ENCODE results near the gene KRT74. TPM values are rescaled to one million over a fixed set of nuclear protein-coding genes. Genes with fewer than 3 reads are reported as not detected.

Gene KRT74
- total RNA-seq, 1 experiment from 2014 or later, result not detected

- no peaks in the 10 kb centered on the region for H3K9me3 ChIP-seq
- no peak for DNase-seq
- H3K4me3 ChIP-seq (ENCODE audit: low read depth, low read length), result no peak overlapping the region
- ChIA-PET CTCF (no interaction called here), POLR2A (no interaction called here)
- TF ChIP-seq CTCF (IDR thresholded peaks at IDR 0.05; ENCODE audit: insufficient read depth in 1 of 2, low read depth in 1 of 2, low read length in 1 of 2, severe bottlenecking in 1 of 2, unreplicated experiment in 1 of 2), result no peak
- Mint-ChIP-seq H3K27me3 (ENCODE audit: insufficient read depth, unreplicated experiment) (peaks cover 21% of the 10 kb centered on the region), H3K36me3 (ENCODE audit: insufficient read depth, unreplicated experiment) (peaks cover 6% of the 10 kb centered on the region), H3K9me3 (ENCODE audit: unreplicated experiment) (no peaks in the 10 kb centered on the region), H3K4me1 (ENCODE audit: low read depth, unreplicated experiment) (no peaks in the 10 kb centered on the region), H3K4me3 (ENCODE audit: unreplicated experiment) (no peak overlapping the region), H3K27ac (ENCODE audit: unreplicated experiment) (no peak overlapping the region)
- H3K36me3 ChIP-seq (ENCODE audit: control insufficient read depth, insufficient read depth, low read length), result no peaks in the 10 kb centered on the region
- H3K27me3 ChIP-seq (replicated peaks; ENCODE audit: control insufficient read depth, insufficient read depth, low read length), result no peaks in the 10 kb centered on the region; the same call in 1 of the 2 replicates
- intact Hi-C loops (cut with micrococcal nuclease; ENCODE audit: unreplicated experiment), result no loop called here
- BruUV-seq (replicated peaks), result no TSS peak
- H3K4me1 ChIP-seq, result no peaks in the 10 kb centered on the region
Observed at GRCh38 chr12:52608826-52609630, 35.4 kb upstream of the KRT74 start.

DNA sequence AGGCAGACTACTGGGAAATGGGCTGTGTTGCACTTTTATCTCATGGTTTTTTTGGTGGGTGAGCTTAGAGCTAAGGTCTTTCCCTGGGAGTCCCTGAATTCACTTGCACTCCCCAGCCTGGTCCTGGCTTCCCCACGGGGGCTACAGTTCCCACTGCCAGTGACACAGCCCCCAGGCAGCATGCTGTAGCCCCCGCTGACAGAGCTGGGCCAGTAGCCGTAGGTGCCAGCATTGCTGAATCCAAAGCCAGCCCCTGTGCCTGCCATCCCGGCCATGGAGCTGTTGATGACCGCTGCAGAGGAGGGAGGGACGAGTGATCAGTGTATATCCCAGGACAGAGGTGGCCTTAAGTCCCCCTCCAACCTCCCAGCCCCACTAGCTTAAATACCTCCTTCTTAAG is 34.5 kb upstream of the KRT74 start:
- no peaks in the 10 kb centered on the region for H3K9me3 Mint-ChIP-seq (ENCODE audit: unreplicated experiment)
- TF ChIP-seq CTCF (IDR thresholded peaks at IDR 0.05; ENCODE audit: insufficient read depth in 1 of 2, low read depth in 1 of 2, low read length in 1 of 2, severe bottlenecking in 1 of 2, unreplicated experiment in 1 of 2), result no peak
- no peak overlapping the region for H3K27ac Mint-ChIP-seq (ENCODE audit: unreplicated experiment)
- Histone ChIP-seq H3K4me1 (no peaks in the 10 kb centered on the region), H3K27me3 (replicated peaks; ENCODE audit: control insufficient read depth, insufficient read depth, low read length) (no peaks in the 10 kb centered on the region; the same call in 1 of the 2 replicates), H3K36me3 (ENCODE audit: control insufficient read depth, insufficient read depth, low read length) (no peaks in the 10 kb centered on the region), H3K4me3 (ENCODE audit: low read depth, low read length) (no peak overlapping the region), H3K9me3 (no peaks in the 10 kb centered on the region)
- ChIA-PET POLR2A (no interaction called here), CTCF (no interaction called here)
- no peak overlapping the region for H3K4me3 Mint-ChIP-seq (ENCODE audit: unreplicated experiment)
- peaks cover 6% of the 10 kb centered on the region for H3K36me3 Mint-ChIP-seq (ENCODE audit: insufficient read depth, unreplicated experiment)
- DNase-seq, result no peak
- H3K27me3 Mint-ChIP-seq (ENCODE audit: insufficient read depth, unreplicated experiment), result peaks cover 21% of the 10 kb centered on the region
- H3K4me1 Mint-ChIP-seq (ENCODE audit: low read depth, unreplicated experiment), result no peaks in the 10 kb centered on the region
- BruUV-seq (replicated peaks), result no TSS peak
- intact Hi-C loops (cut with micrococcal nuclease; ENCODE audit: unreplicated experiment), result no loop called here

DNA sequence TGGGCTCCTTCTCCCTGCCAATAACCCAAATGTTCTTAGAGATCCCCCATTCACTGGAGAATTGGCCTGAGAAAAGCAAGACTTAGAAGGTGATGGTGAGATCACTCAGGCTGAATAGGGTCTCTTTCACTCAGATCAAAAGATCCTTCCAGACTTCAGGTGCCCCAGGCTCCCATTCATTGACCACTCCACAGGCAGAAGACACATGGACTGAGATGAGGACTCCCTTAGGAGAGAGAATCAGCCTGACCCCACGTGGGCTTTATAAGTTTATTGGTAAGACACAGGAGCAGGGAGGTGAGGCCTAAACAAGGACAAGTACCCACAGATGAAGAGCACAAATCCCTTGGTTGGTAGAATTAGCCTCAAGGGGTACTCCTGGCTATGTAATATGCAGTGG is 33.7 kb upstream of the KRT74 start:
- H3K4me3 ChIP-seq (ENCODE audit: low read depth, low read length), result no peak overlapping the region
- BruUV-seq (replicated peaks), result no TSS peak

More for the DNA sequence above, 33.7 kb upstream of the KRT74 start:
- Mint-ChIP-seq H3K27me3 (ENCODE audit: insufficient read depth, unreplicated experiment) (peaks cover 21% of the 10 kb centered on the region), H3K4me1 (ENCODE audit: low read depth, unreplicated experiment) (no peaks in the 10 kb centered on the region), H3K4me3 (ENCODE audit: unreplicated experiment) (no peak overlapping the region), H3K36me3 (ENCODE audit: insufficient read depth, unreplicated experiment) (peaks cover 6% of the 10 kb centered on the region), H3K9me3 (ENCODE audit: unreplicated experiment) (no peaks in the 10 kb centered on the region), H3K27ac (ENCODE audit: unreplicated experiment) (no peak overlapping the region)
- no peak for DNase-seq
- Histone ChIP-seq H3K36me3 (ENCODE audit: control insufficient read depth, insufficient read depth, low read length) (no peaks in the 10 kb centered on the region), H3K9me3 (no peaks in the 10 kb centered on the region), H3K4me1 (no peaks in the 10 kb centered on the region), H3K27me3 (replicated peaks; ENCODE audit: control insufficient read depth, insufficient read depth, low read length) (no peaks in the 10 kb centered on the region; the same call in 1 of the 2 replicates)
- intact Hi-C loops (cut with micrococcal nuclease; ENCODE audit: unreplicated experiment), result no loop called here
- POLR2A ChIA-PET, result no interaction called here
- CTCF ChIA-PET, result no interaction called here
- no peak for TF ChIP-seq CTCF (IDR thresholded peaks at IDR 0.05; ENCODE audit: insufficient read depth in 1 of 2, low read depth in 1 of 2, low read length in 1 of 2, severe bottlenecking in 1 of 2, unreplicated experiment in 1 of 2)

Measured in Caco-2 (cell line).